H1 (cell line): Measurements from ENCODE around the gene SHROOM3. TPM values are rescaled to one million over a fixed set of nuclear protein-coding genes. Genes with fewer than 3 reads are reported as not detected.

Experiments
- CTCF ChIA-PET: fragments of 300-600 bp; sonication (Branson Sonifier 250); formaldehyde crosslinking; loops from one replicate; lab custom pipeline; 2021; ENCODE audit not compliant: partially characterized antibody; lab: Charles Lee
- POLR2A ChIA-PET: fragments of 300-600 bp; sonication (Branson Sonifier 250); formaldehyde crosslinking; loops from one replicate; lab custom pipeline; 2021; ENCODE audit warnings: inconsistent platforms; ENCODE audit not compliant: partially characterized antibody; lab: Charles Lee
- DNase-seq, 2 experiments: peaks; one replicate each; pipeline versions ENCODE4 v3.0.0 to v3.0.0-alpha.2; 2010 to 2022; ENCODE audit warnings: low spot score in 2 of 2, low read depth in 1 of 2, mixed read lengths in 1 of 2
- FAIRE-seq: peaks from 2 replicates; lab custom pipeline; 2011; peaks lifted over from hg19 to GRCh38; lab: Jason Lieb, UNC
- H2AFZ ChIP-seq: 2 replicates; pipeline ENCODE4 v1.8.1; 2012; ENCODE audit warnings: low read length, inconsistent platforms
- H2AK5ac ChIP-seq: 2 replicates; pipeline ENCODE4 v1.6.1; 2013; ENCODE audit warnings: low read depth, low read length
- H2BK120ac ChIP-seq: replicated peaks from 2 replicates; pipeline ENCODE3; 2013; ENCODE audit warnings: low read depth, low read length, inconsistent platforms
- H2BK12ac ChIP-seq: 2 replicates; pipeline ENCODE4 v1.6.1; 2013; ENCODE audit warnings: low read depth, low read length
- H2BK15ac ChIP-seq: 2 replicates; pipeline ENCODE4 v1.6.1; 2013; ENCODE audit warnings: low read length
- H2BK20ac ChIP-seq: 2 replicates; pipeline ENCODE4 v1.6.1; 2013; ENCODE audit warnings: low read length
- H2BK5ac ChIP-seq: 2 replicates; pipeline ENCODE4 v1.6.1; 2013; ENCODE audit warnings: low read depth, low read length
- H3K14ac ChIP-seq: 2 replicates; pipeline ENCODE4 v1.6.1; 2013; ENCODE audit warnings: inconsistent platforms; ENCODE audit not compliant: insufficient read length
- H3K18ac ChIP-seq: 2 replicates; pipeline ENCODE4 v1.6.1; 2013; ENCODE audit warnings: low read length; ENCODE audit errors: extremely low read depth
- H3K23ac ChIP-seq: 2 replicates; pipeline ENCODE4 v1.6.1; 2013; ENCODE audit warnings: inconsistent platforms; ENCODE audit not compliant: insufficient read length
- H3K23me2 ChIP-seq: 2 replicates; pipeline ENCODE4 v1.6.1; 2013; ENCODE audit warnings: low read depth, low read length
- H3K27ac ChIP-seq: 2 replicates; pipeline ENCODE4 v1.6.1; 2011; ENCODE audit warnings: low read depth, low read length, inconsistent platforms
- H3K27me3 ChIP-seq, 4 experiments: replicated peaks in 1 of 4; 1 replicate in 1 of 4; 2 replicates in 3 of 4; pipeline versions ENCODE4 v1.6.1 to v1.8.1; 2011 to 2013; ENCODE audit warnings: low read length in 3 of 4, mild to moderate bottlenecking in 3 of 4, inconsistent platforms in 2 of 4, mixed read lengths in 2 of 4, moderate library complexity in 1 of 4; ENCODE audit not compliant: control insufficient read depth in 3 of 4, insufficient read depth in 3 of 4; ENCODE audit errors: extremely low read depth in 1 of 4
- H3K36me3 ChIP-seq, 4 experiments: 2 replicates each; pipeline versions ENCODE4 v1.6.1 to v1.8.1; 2011 to 2013; ENCODE audit warnings: mild to moderate bottlenecking in 4 of 4, low read length in 3 of 4, moderate library complexity in 2 of 4, control low read depth in 1 of 4, inconsistent platforms in 1 of 4; ENCODE audit not compliant: insufficient read depth in 4 of 4, control insufficient read depth in 2 of 4
- H3K4ac ChIP-seq: replicated peaks from 2 replicates; pipeline ENCODE3; 2013; ENCODE audit warnings: low read length, low read depth, mixed read lengths, inconsistent platforms; ENCODE audit not compliant: insufficient read length
- H3K4me1 ChIP-seq, 4 experiments: replicated peaks in 1 of 4; 1 replicate in 1 of 4; 2 replicates in 3 of 4; pipeline versions ENCODE4 v1.6.1 to v1.8.1; 2011 to 2013; ENCODE audit warnings: low read length in 3 of 4, inconsistent platforms in 2 of 4, mixed read lengths in 1 of 4; ENCODE audit not compliant: insufficient read depth in 4 of 4, control insufficient read depth in 3 of 4
- H3K4me2 ChIP-seq, 2 experiments: 2 replicates each; pipeline versions ENCODE4 v1.6.1 to v1.8.1; 2011 to 2013; ENCODE audit warnings: low read depth in 2 of 2, low read length in 2 of 2, control low read depth in 1 of 2, inconsistent platforms in 1 of 2, mild to moderate bottlenecking in 1 of 2; ENCODE audit not compliant: insufficient read depth in 1 of 2
- H3K4me3 ChIP-seq, 4 experiments: fragments of 200-600, 300-600 bp in 1 of 4; sonication (generic), shearing (Covaris generic), sonication (Bioruptor Twin) in 1 of 4; 2 replicates each; pipeline versions ENCODE4 v1.5.1 to v1.8.1; 2011 to 2016; ENCODE audit warnings: low read length in 4 of 4, low read depth in 3 of 4, control low read depth in 2 of 4, inconsistent platforms in 2 of 4, mild to moderate bottlenecking in 2 of 4, mixed read lengths in 1 of 4, moderate library complexity in 1 of 4; ENCODE audit not compliant: insufficient read depth in 2 of 4; ENCODE audit errors: extremely low read depth in 1 of 4
- H3K56ac ChIP-seq: replicated peaks from 2 replicates; pipeline ENCODE3; 2013; ENCODE audit warnings: low read depth, mild to moderate bottlenecking, mixed read lengths, low read length, inconsistent platforms; ENCODE audit not compliant: insufficient read length
- H3K79me1 ChIP-seq: 2 replicates; pipeline ENCODE4 v1.6.1; 2013; ENCODE audit warnings: low read depth, low read length, control low read depth
- H3K79me2 ChIP-seq, 2 experiments: 2 replicates each; pipeline versions ENCODE4 v1.6.1 to v1.8.1; 2012 to 2013; ENCODE audit warnings: low read length in 2 of 2, mild to moderate bottlenecking in 2 of 2, inconsistent platforms in 1 of 2; ENCODE audit not compliant: insufficient read depth in 2 of 2, control insufficient read depth in 1 of 2
- H3K9ac ChIP-seq, 4 experiments: replicated peaks in 1 of 4; 1 replicate in 1 of 4; 2 replicates in 3 of 4; pipeline versions ENCODE4 v1.6.1 to v1.8.1; 2011 to 2013; ENCODE audit warnings: low read depth in 3 of 4, low read length in 3 of 4, control low read depth in 2 of 4, mild to moderate bottlenecking in 2 of 4, moderate library complexity in 2 of 4, inconsistent platforms in 1 of 4; ENCODE audit errors: extremely low read depth in 1 of 4
- H3K9me3 ChIP-seq, 2 experiments: 2 replicates each; pipeline versions ENCODE4 v1.6.1 to v1.8.1; 2012 to 2013; ENCODE audit warnings: mild to moderate bottlenecking in 2 of 2, moderate library complexity in 2 of 2, control low read depth in 1 of 2, inconsistent platforms in 1 of 2, low read depth in 1 of 2, low read length in 1 of 2, mixed read lengths in 1 of 2; ENCODE audit not compliant: insufficient read depth in 2 of 2
- H4K20me1 ChIP-seq, 2 experiments: replicated peaks in 1 of 2; 2 replicates each; pipeline versions ENCODE3 to v1.8.1; 2011 to 2013; ENCODE audit warnings: inconsistent platforms in 2 of 2, low read length in 2 of 2, mild to moderate bottlenecking in 1 of 2; ENCODE audit not compliant: insufficient read depth in 2 of 2, control insufficient read depth in 1 of 2
- H4K5ac ChIP-seq: 2 replicates; pipeline ENCODE4 v1.6.1; 2013; ENCODE audit warnings: low read length, low read depth, mixed read lengths, inconsistent platforms; ENCODE audit not compliant: insufficient read length
- H4K8ac ChIP-seq: 2 replicates; pipeline ENCODE4 v1.8.0; 2013; ENCODE audit warnings: mild to moderate bottlenecking, moderate library complexity, low read length, inconsistent platforms; ENCODE audit not compliant: insufficient read depth; ENCODE audit errors: extremely low read depth
- H4K91ac ChIP-seq: replicated peaks from 2 replicates; pipeline ENCODE3; 2013; ENCODE audit warnings: low read length, mixed read lengths, inconsistent platforms; ENCODE audit not compliant: insufficient read length
- KDM1A ChIP-seq: fragments of 200-600, 300-600 bp; sonication (generic); IDR thresholded peaks from 2 replicates; pipeline ENCODE4 v1.7.1; 2016; ENCODE audit warnings: mild to moderate bottlenecking, low read length, borderline replicate concordance
- MAX ChIP-seq: IDR thresholded peaks from 2 replicates; pipeline ENCODE4 v1.6.1; 2012; ENCODE audit warnings: inconsistent platforms
- TAF1 ChIP-seq: IDR thresholded peaks from 2 replicates; pipeline ENCODE4 v1.6.1; 2011; ENCODE audit warnings: mild to moderate bottlenecking, low read depth, low read length
- WGBS, 2 experiments: shearing (Covaris generic) in 1 of 2; methylation state at CpG; one replicate each; pipeline versions ENCODE4 v1.1.6 to v1.1.7; 2013 to 2015; ENCODE audit warnings: low lambda C conversion rate in 2 of 2, mixed read lengths in 2 of 2, inconsistent platforms in 1 of 2, low coverage in 1 of 2, missing lambda C conversion rate in 1 of 2; ENCODE audit not compliant: insufficient replicate concordance in 2 of 2, insufficient coverage in 1 of 2, insufficient read length in 1 of 2; ENCODE audit errors: extremely low coverage in 1 of 2, missing lambda C conversion rate in 1 of 2; 5-methylcytosine and 5-hydroxymethylcytosine counted together
- polyA plus RNA-seq, 7 experiments: library from polyadenylated mRNA; depleted of rRNA in 3 of 7; stranded (reverse) in 5 of 7; unstranded in 2 of 7; fragments of >200 nt in 5 of 7; fragments of 200-250 nt in 2 of 7; gene quantifications; 1 replicate in 5 of 7; 2 replicates in 1 of 7; 4 replicates in 1 of 7; pipeline versions ENCODE4 v1.2.1 to v1.2.3, GENCODE V29; 2011 to 2013; ENCODE audit warnings: missing spikeins in 2 of 7, mixed read lengths in 2 of 7
- total RNA-seq: library from RNA; stranded (reverse); fragmentation: NEBNext Ultra II Directional; extraction: Animal tissue kit (Norgen Biotek cat#: 25700); gene quantifications from 2 replicates; pipeline ENCODE4 v1.2.1, GENCODE V29; 2021

The SHROOM3 gene
- total and polyA plus RNA-seq, 2 of the 8 experiments (the other 6 are each of a cell fraction or from before 2014, with no cell fraction given): 15.8 to 34.0 TPM

GRCh38 chr4:76562161-76562560 lies 127.1 kb downstream of the SHROOM3 start:
- H4K5ac ChIP-seq: no peak overlapping the region
- H4K91ac ChIP-seq: no peak overlapping the region
- no peak overlapping the region for H2BK120ac ChIP-seq
- no peaks in the 10 kb centered on the region for H3K9me3 ChIP-seq
- H3K79me2 ChIP-seq: no peaks in the 10 kb centered on the region
- no peak overlapping the region for H2AFZ ChIP-seq
- H4K20me1 ChIP-seq: no peaks in the 10 kb centered on the region
- H3K4me3 ChIP-seq: no peak overlapping the region
- DNase-seq (no peak), FAIRE-seq (no peak)
- no peak overlapping the region for H3K23ac ChIP-seq
- no peak overlapping the region for H2BK5ac ChIP-seq
- H3K18ac ChIP-seq: no peak overlapping the region
- no peak overlapping the region for H2BK20ac ChIP-seq
- no peak overlapping the region for H2BK12ac ChIP-seq
- H3K9ac ChIP-seq: no peak overlapping the region
- WGBS, 2 experiments: 80% methylated on average over 2 of the region's 2 CpGs; no CpG with 5 or more reads in 1 of the 2 experiments
- H3K27me3 ChIP-seq: no peaks in the 10 kb centered on the region
- no peaks in the 10 kb centered on the region for H3K79me1 ChIP-seq
- no peak overlapping the region for H2BK15ac ChIP-seq
- H3K56ac ChIP-seq: no peak overlapping the region
- no peaks in the 10 kb centered on the region for H3K36me3 ChIP-seq
- H3K23me2 ChIP-seq: no peaks in the 10 kb centered on the region
- no peak overlapping the region for H3K4me2 ChIP-seq
- no peak overlapping the region for H2AK5ac ChIP-seq
- no peak overlapping the region for H3K27ac ChIP-seq
- ChIA-PET POLR2A (interaction anchor here (1.3 kb wide), 1 partner anchor 9 kb away, joined by 3 read pairs; no protein-coding TSS in a partner anchor), CTCF (interaction anchor here (0.8 kb wide), 1 partner anchor 11 kb away, joined by 3 read pairs; no protein-coding TSS in a partner anchor)
- H3K4me1 ChIP-seq: peaks cover 3 to 19% (median 15%) of the 10 kb centered on the region in 4 experiments
- no peak overlapping the region for H3K14ac ChIP-seq
- no peak overlapping the region for H3K4ac ChIP-seq
- H4K8ac ChIP-seq: no peak overlapping the region
- TF ChIP-seq TAF1 (no peak), KDM1A (no peak), MAX (no peak)
